ENCODE results near the gene MEOX1. TPM values are rescaled to one million over a fixed set of nuclear protein-coding genes. Genes with fewer than 3 reads are reported as not detected.

Gene MEOX1
- polyA plus RNA-seq, 1 donor, result 2.7 TPM

DNA sequence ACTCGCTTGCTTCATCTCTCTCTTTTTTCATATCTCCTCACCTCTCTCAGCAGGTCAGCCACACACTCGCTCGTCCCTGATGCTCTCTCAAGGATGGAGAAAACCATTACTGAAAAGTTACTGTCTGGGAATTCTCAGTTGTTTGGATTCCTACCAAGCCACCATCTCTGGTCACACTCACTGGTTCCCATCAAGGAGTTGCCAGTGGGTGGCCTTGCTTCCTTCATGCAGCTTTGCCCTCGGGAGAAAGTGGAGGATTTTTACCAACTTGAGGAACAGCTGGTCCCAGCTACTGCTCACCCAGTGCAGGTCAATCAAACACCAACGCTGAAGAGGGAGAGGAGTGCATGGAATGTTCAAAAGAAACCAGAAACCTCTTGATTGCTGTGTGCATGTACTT lies 25.3 kb downstream of the MEOX1 start:
- peaks cover 18% of the 10 kb centered on the region for H3K4me1 ChIP-seq (ENCODE audit: control insufficient read depth, insufficient read depth, low read length)
- 100% methylated on average over 1 of the region's 5 CpGs for whole genome bisulfite sequencing (ENCODE audit: insufficient coverage, low lambda C conversion rate)
- H3K9me3 ChIP-seq (ENCODE audit: control insufficient read depth, low read depth, low read length), result no peaks in the 10 kb centered on the region
- no peak for DNase-seq
- H3K36me3 ChIP-seq (ENCODE audit: control insufficient read depth, insufficient read depth, low read length), result no peaks in the 10 kb centered on the region
- no peaks in the 10 kb centered on the region for H3K27me3 ChIP-seq (ENCODE audit: control insufficient read depth, insufficient read depth, low read length)
- no peak overlapping the region for H3K4me3 ChIP-seq (ENCODE audit: low read length)
- H3K27ac ChIP-seq (ENCODE audit: low read length), result no peak overlapping the region

- no peaks in the 10 kb centered on the region for H3K9me3 ChIP-seq (ENCODE audit: control insufficient read depth, low read depth, low read length)
- H3K4me1 ChIP-seq (ENCODE audit: control insufficient read depth, insufficient read depth, low read length), result peaks cover 18% of the 10 kb centered on the region
- no CpG with 5 or more reads among the region's 13 CpGs for WGBS (ENCODE audit: insufficient coverage, low lambda C conversion rate)
- peak; percentile 33 to 64 for DNase-seq
- no peaks in the 10 kb centered on the region for H3K27me3 ChIP-seq (ENCODE audit: control insufficient read depth, insufficient read depth, low read length)
- no peaks in the 10 kb centered on the region for H3K36me3 ChIP-seq (ENCODE audit: control insufficient read depth, insufficient read depth, low read length)
- H3K27ac ChIP-seq (ENCODE audit: low read length), result no peak overlapping the region
- no peak overlapping the region for H3K4me3 ChIP-seq (ENCODE audit: low read length)
Observed at GRCh38 chr17:43634591-43635125, 27.1 kb downstream of the MEOX1 start.

DNA sequence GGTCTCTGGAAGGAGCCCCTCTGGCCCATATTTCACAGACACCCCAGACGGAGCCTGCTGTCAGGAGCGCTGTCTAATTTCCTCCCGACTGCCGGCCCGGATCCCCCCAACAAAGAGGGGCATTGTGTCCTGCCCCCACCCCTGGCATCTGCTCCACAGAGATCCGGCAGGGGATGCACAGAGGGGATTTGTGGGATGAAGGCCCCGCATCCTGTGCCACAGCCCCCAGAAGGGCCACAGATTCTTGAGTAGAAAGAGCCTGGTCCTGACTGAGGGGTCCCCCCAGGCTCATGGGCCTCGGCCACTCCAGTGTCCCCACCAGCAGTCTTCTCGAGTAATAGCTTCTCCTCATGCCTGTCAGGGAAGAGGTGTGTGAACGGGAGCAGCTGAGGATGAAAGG lies 29.5 kb downstream of the MEOX1 start:
- WGBS (ENCODE audit: insufficient coverage, low lambda C conversion rate), result no CpG with 5 or more reads among the region's 10 CpGs
- Histone ChIP-seq H3K36me3 (ENCODE audit: control insufficient read depth, insufficient read depth, low read length) (no peaks in the 10 kb centered on the region), H3K27ac (ENCODE audit: low read length) (no peak overlapping the region), H3K4me1 (ENCODE audit: control insufficient read depth, insufficient read depth, low read length) (peaks cover 28% of the 10 kb centered on the region), H3K4me3 (ENCODE audit: low read length) (no peak overlapping the region), H3K9me3 (ENCODE audit: control insufficient read depth, low read depth, low read length) (no peaks in the 10 kb centered on the region), H3K27me3 (ENCODE audit: control insufficient read depth, insufficient read depth, low read length) (no peaks in the 10 kb centered on the region)
- DNase-seq, result no peak

DNA sequence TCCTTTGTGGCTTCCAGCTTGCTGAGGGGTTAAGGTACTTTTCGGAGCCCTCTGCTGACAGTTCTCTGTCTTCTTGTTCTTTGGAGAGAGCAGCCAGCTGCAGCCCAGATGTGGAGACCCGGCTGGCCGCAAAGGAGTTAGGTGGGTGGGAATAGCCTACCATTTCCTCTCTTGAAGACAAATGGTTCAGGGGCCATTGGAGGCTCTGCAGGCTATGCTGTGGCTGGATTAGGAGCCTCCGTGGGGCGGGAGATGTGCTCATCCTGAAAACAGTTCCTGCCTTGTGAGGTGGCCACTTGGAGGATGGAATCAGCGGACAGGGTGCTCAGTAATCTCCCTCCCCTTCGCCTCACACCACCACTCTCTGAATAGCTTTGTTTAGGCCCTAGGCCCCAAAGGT lies 30.3 kb downstream of the MEOX1 start:
- Histone ChIP-seq H3K27me3 (ENCODE audit: control insufficient read depth, insufficient read depth, low read length) (no peaks in the 10 kb centered on the region), H3K27ac (ENCODE audit: low read length) (no peak overlapping the region), H3K36me3 (ENCODE audit: control insufficient read depth, insufficient read depth, low read length) (no peaks in the 10 kb centered on the region), H3K4me3 (ENCODE audit: low read length) (no peak overlapping the region), H3K4me1 (ENCODE audit: control insufficient read depth, insufficient read depth, low read length) (peaks cover 28% of the 10 kb centered on the region), H3K9me3 (ENCODE audit: control insufficient read depth, low read depth, low read length) (no peaks in the 10 kb centered on the region)
- no peak for DNase-seq
- no CpG with 5 or more reads among the region's 7 CpGs for WGBS (ENCODE audit: insufficient coverage, low lambda C conversion rate)

DNA sequence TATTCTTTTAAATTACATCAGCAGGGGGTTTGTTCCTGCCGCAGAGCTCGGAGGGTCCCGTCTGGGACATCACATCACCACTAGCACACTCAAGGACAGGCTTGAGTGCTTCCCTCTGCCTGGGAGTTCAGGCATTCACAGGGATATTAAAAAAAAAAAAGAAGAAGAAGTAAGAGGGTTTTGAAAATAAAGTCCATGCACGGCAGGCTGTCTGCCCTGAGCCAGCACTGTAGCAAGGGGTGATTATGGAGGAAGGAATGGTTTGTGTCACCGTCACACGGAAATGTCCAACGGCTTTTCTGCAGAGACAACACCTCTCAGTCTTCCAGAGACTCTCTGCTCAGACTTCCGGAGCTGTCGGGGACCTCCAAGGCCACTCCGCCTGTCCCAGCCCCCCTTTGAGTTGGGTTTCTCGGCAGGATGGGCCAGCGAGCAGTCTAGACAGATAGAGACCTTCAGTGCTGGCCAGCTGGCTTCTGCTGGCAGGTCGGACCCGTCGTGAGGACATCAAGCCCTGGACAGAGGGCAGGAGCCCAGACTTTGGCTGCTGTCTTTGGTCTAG lies 33.6 kb downstream of the MEOX1 start:
- peaks cover 14% of the 10 kb centered on the region for H3K4me1 ChIP-seq (ENCODE audit: control insufficient read depth, insufficient read depth, low read length)
- H3K36me3 ChIP-seq (ENCODE audit: control insufficient read depth, insufficient read depth, low read length), result no peaks in the 10 kb centered on the region
- WGBS (ENCODE audit: insufficient coverage, low lambda C conversion rate), result no CpG with 5 or more reads among the region's 15 CpGs
- no peaks in the 10 kb centered on the region for H3K27me3 ChIP-seq (ENCODE audit: control insufficient read depth, insufficient read depth, low read length)
- no peaks in the 10 kb centered on the region for H3K9me3 ChIP-seq (ENCODE audit: control insufficient read depth, low read depth, low read length)
- no peak for DNase-seq
- H3K4me3 ChIP-seq (ENCODE audit: low read length), result no peak overlapping the region
- H3K27ac ChIP-seq (ENCODE audit: low read length), result no peak overlapping the region

DNA sequence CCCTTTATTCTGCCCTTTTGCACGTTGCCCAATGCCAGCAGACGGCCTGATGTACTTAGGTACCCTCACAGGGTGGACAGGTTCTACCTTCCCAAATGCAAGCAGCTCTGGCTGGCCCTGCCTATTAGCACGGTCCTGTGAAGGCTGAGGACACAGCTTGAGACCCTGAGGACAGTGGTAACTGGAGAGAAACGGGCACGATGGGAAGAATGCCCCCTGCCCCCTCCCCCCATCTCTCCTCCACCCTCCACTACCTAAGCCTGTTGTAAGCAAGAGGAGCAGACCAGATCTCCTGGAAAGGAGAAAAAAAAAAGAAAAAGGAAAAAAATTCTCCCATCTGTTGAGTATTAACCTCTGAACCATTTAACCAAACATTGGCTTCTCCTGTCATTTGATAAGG lies 34.1 kb downstream of the MEOX1 start:
- no peak overlapping the region for H3K4me3 ChIP-seq (ENCODE audit: low read length)
- no peaks in the 10 kb centered on the region for H3K9me3 ChIP-seq (ENCODE audit: control insufficient read depth, low read depth, low read length)
- no peak for DNase-seq
- H3K27ac ChIP-seq (ENCODE audit: low read length), result no peak overlapping the region
- peaks cover 10% of the 10 kb centered on the region for H3K4me1 ChIP-seq (ENCODE audit: control insufficient read depth, insufficient read depth, low read length)
- H3K27me3 ChIP-seq (ENCODE audit: control insufficient read depth, insufficient read depth, low read length), result no peaks in the 10 kb centered on the region
- no peaks in the 10 kb centered on the region for H3K36me3 ChIP-seq (ENCODE audit: control insufficient read depth, insufficient read depth, low read length)
- WGBS (ENCODE audit: insufficient coverage, low lambda C conversion rate), result no CpG with 5 or more reads among the region's 5 CpGs

DNA sequence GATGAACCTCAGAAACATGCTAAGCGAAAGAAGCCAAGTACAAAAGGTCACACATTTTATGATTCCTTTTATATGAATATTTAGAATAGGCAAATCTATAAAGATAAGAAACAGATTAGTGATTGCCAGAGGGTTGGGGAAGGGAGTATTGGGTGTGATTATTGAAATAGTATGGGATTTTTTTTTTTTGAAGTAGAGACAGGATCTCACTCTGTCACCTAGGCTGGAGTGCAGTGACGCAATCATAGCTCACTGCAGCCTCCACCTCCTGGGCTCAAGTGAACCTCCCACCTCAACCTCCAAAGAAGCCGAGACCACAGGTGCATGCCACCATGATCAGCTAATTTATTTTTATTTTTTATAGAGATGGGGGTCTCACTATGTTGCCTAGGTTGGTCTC lies 35.7 kb downstream of the MEOX1 start:
- H3K9me3 ChIP-seq (ENCODE audit: control insufficient read depth, low read depth, low read length), result no peaks in the 10 kb centered on the region
- peaks cover 10% of the 10 kb centered on the region for H3K4me1 ChIP-seq (ENCODE audit: control insufficient read depth, insufficient read depth, low read length)
- no peak for DNase-seq
- H3K36me3 ChIP-seq (ENCODE audit: control insufficient read depth, insufficient read depth, low read length), result no peaks in the 10 kb centered on the region
- WGBS (ENCODE audit: insufficient coverage, low lambda C conversion rate), result no CpG with 5 or more reads among the region's 3 CpGs
- no peak overlapping the region for H3K27ac ChIP-seq (ENCODE audit: low read length)
- H3K27me3 ChIP-seq (ENCODE audit: control insufficient read depth, insufficient read depth, low read length), result no peaks in the 10 kb centered on the region
- no peak overlapping the region for H3K4me3 ChIP-seq (ENCODE audit: low read length)

GRCh38 chr17:43625606-43626005 lies 36.1 kb downstream of the MEOX1 start:
- Histone ChIP-seq H3K9me3 (ENCODE audit: control insufficient read depth, low read depth, low read length) (no peaks in the 10 kb centered on the region), H3K4me1 (ENCODE audit: control insufficient read depth, insufficient read depth, low read length) (peaks cover 10% of the 10 kb centered on the region), H3K27ac (ENCODE audit: low read length) (no peak overlapping the region), H3K36me3 (ENCODE audit: control insufficient read depth, insufficient read depth, low read length) (no peaks in the 10 kb centered on the region), H3K27me3 (ENCODE audit: control insufficient read depth, insufficient read depth, low read length) (no peaks in the 10 kb centered on the region), H3K4me3 (ENCODE audit: low read length) (no peak overlapping the region)
- DNase-seq, result no peak

DNA sequence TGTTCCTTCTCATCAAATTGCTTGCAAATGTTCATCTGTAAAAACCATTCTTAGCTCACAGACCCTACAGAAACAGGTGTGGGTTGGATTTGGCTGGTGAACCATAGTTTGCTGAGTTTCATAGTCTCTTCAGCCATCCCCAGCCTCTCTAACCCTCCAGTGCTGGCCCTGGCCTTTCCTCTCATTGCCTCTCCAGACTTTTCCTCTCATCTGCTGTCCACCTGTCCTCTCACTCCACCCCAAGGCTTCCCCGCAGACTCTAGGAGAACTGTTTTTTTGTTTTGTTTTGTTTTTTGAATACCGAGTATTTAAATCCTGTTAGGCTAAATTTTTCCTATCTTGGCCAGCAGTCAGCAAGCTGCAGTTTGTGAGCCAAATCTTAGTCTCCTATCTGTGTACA lies 41.1 kb downstream of the MEOX1 start:
- Histone ChIP-seq H3K4me3 (ENCODE audit: low read length) (no peak overlapping the region), H3K27ac (ENCODE audit: low read length) (no peak overlapping the region), H3K36me3 (ENCODE audit: control insufficient read depth, insufficient read depth, low read length) (no peaks in the 10 kb centered on the region), H3K9me3 (ENCODE audit: control insufficient read depth, low read depth, low read length) (no peaks in the 10 kb centered on the region), H3K27me3 (ENCODE audit: control insufficient read depth, insufficient read depth, low read length) (no peaks in the 10 kb centered on the region), H3K4me1 (ENCODE audit: control insufficient read depth, insufficient read depth, low read length) (peaks cover 12% of the 10 kb centered on the region)
- WGBS (ENCODE audit: insufficient coverage, low lambda C conversion rate), result 92% methylated on average over 2 of the region's 2 CpGs
- DNase-seq, result no peak

GRCh38 chr17:43620147-43620546 lies 41.6 kb downstream of the MEOX1 start:
- H3K4me1 ChIP-seq (ENCODE audit: control insufficient read depth, insufficient read depth, low read length), result peaks cover 12% of the 10 kb centered on the region
- H3K9me3 ChIP-seq (ENCODE audit: control insufficient read depth, low read depth, low read length), result no peaks in the 10 kb centered on the region
- no peak overlapping the region for H3K27ac ChIP-seq (ENCODE audit: low read length)
- no peaks in the 10 kb centered on the region for H3K27me3 ChIP-seq (ENCODE audit: control insufficient read depth, insufficient read depth, low read length)
- WGBS (ENCODE audit: insufficient coverage, low lambda C conversion rate), result no CpG with 5 or more reads among the region's 9 CpGs
- no peaks in the 10 kb centered on the region for H3K36me3 ChIP-seq (ENCODE audit: control insufficient read depth, insufficient read depth, low read length)
- no peak for DNase-seq
- no peak overlapping the region for H3K4me3 ChIP-seq (ENCODE audit: low read length)

DNA sequence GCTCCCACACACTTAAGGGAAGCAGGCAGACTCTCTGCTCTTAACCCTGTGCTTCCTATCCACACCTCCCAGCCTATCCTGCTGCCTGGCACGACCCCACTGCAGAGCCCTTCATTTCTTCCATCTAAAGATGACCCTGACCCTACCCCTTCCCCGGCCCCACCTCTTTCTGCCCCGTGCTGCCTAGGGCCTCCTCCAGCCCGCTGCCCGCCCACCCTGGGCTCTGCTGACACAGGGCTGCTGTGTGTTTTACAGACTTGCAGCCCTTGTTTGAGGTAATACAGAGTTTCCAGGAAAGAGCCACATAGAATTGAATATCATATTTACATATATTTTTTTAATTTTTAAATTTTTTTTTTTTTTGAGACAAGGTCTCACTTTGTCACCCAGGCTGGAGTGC lies 42.0 kb downstream of the MEOX1 start:
- H3K36me3 ChIP-seq (ENCODE audit: control insufficient read depth, insufficient read depth, low read length), result no peaks in the 10 kb centered on the region
- H3K27ac ChIP-seq (ENCODE audit: low read length), result no peak overlapping the region
- peaks cover 14% of the 10 kb centered on the region for H3K4me1 ChIP-seq (ENCODE audit: control insufficient read depth, insufficient read depth, low read length)
- DNase-seq, result no peak
- no CpG with 5 or more reads among the region's 5 CpGs for WGBS (ENCODE audit: insufficient coverage, low lambda C conversion rate)
- H3K4me3 ChIP-seq (ENCODE audit: low read length), result no peak overlapping the region
- H3K9me3 ChIP-seq (ENCODE audit: control insufficient read depth, low read depth, low read length), result no peaks in the 10 kb centered on the region
- no peaks in the 10 kb centered on the region for H3K27me3 ChIP-seq (ENCODE audit: control insufficient read depth, insufficient read depth, low read length)

Data from large intestine (tissue), 3 donors.